Embryonic facial prominence (tissue), 1 donor: ENCODE measurements around the gene DBNDD1.

Source experiments
- DNase-seq: peaks from one replicate; pipeline ENCODE4 v3.0.0-alpha.2; 2016; ENCODE audit errors: extremely low spot score

The DBNDD1 gene

DNA sequence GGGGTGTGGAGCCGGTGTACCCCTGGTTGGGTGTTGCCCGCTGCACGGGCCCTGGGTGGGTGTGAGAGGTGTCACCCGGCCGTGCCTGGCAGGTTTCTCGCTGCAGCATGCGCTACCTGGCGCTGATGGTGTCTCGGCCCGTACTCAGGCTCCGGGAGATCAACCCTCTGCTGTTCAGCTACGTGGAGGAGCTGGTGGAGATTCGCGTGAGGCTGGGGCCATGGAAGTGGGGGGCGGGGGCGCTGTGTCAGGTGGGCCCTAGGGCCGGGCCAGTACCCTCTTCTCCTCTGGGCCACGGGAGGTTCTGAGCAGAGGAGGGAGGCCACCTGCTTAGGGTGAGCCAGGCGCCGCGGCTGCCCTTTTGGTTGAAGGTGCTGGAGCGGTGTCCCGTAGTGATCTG, 57.3 kb downstream of the DBNDD1 start:
- no peak for DNase-seq

DNA sequence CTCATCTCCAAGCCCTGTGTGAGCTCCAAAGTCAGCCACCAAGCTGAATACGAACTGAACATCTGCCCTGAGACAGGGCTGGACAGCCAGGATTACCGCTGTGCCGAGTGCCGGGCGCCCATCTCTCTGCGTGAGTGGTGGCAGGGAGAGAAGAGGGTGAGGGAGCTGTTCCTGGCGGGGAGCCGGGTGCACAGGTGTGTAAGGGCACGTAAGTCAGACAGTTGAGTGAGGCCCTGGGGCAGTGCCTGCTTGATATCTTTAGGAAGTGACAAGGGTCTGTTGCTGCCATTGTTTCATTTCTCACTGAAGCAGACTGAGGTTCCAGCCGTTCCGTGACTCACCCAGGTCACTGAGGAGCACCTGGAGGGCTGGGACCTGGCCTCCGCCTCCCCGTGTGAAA, 58.3 kb downstream of the DBNDD1 start:
- DNase-seq: no peak

DNA sequence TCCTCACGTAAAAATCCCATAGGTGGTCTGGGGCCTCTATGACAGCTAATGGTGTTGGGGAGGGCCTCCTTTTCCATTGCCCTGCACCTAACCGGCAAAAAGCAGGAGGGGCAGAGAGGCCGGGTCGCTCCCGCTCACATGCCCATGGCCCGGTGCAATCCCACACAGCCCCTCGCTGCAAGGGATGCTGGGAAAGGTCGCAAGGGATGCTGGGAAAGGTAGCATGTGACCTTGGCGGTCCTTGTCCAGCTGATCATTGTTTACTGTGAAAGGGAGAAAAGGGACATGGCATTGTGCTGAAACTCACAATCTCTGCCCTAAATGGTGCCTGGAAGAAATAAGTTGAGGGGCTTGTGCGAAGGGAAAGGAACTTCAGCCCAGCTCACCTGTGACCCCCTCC, 60.7 kb downstream of the DBNDD1 start:
- no peak for DNase-seq

DNA sequence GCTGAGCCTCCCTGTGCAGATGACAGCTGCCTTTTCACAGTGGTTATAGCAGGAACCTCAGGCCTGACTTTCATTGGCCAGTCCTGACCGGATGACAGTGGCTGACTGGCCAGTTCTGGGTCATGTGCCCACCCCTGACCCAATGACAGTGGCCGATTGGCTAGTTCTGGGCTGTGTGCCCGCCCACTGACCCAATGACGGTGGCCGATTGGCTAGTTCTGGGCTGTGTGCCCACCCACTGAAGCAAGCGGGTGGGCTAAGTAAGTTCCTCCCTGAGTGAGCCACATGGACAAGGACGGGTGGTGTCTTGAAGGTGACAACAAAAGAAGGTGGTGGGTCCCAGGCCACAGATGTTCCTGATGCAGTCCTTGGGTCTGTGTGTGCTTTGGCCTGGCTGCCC, 61.2 kb downstream of the DBNDD1 start:
- DNase-seq: no peak

DNA sequence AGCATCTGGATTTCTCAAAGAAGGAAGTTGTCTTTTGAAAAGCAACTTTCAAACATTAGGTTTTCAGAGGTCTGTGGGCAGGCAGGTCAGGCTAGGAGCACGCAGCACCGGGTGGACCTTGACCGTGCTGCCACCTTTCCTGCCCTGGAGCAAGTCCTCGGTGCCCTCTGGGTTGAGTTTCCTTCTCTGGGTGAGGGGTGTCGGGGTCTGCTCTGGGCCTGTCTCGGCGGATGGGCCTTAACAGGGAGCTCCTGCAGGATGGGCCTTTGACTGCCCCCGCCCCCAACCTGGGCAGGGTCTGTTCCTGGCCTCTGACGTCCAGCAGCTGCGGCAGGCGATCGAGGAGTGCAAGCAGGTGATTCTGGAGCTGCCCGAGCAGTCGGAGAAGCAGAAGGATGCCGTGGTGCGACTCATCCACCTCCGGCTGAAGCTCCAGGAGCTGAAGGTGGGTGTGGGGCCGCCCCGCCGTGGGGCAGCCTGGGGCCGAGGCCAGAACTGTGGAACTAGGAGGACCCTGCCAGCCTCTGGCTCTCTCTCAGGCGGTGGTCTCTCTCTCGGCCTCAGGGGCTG, 62.0 kb downstream of the DBNDD1 start:
- DNase-seq: no peak

DNA sequence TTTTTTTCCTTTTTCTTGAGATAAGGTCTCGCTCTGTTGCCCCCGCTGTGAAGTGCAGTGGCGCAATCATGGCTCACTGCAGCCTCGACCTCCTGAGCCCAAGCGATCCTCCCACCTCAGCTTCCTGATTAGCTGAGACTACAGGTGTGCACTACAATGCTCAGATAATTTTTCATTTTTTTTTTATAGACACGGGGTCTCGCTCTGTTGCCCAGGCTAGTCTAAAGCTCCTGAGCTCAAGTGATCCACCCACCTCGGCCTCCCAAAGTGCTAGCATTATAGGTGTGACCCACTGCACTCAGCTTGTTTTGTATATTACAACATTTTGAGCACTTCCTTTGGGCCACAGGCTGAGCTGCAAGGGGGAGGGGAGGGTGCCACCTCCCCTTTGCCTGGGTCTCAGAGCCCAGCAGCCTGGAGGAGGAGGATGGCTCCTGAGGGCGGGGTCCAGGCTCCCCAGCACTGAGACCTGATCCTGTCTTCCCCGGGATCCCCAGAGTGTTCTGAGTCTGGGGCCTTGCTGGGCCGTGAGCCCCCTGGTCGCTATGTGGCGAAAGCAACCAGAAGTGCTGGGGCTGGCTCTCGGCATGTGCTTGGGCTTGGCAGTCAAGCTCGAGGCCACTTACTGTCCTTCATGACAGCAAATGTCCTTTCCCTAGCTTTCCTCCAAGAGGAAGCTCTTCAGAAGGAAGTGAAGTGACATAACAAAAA, 62.6 kb downstream of the DBNDD1 start:
- DNase-seq: no peak

DNA sequence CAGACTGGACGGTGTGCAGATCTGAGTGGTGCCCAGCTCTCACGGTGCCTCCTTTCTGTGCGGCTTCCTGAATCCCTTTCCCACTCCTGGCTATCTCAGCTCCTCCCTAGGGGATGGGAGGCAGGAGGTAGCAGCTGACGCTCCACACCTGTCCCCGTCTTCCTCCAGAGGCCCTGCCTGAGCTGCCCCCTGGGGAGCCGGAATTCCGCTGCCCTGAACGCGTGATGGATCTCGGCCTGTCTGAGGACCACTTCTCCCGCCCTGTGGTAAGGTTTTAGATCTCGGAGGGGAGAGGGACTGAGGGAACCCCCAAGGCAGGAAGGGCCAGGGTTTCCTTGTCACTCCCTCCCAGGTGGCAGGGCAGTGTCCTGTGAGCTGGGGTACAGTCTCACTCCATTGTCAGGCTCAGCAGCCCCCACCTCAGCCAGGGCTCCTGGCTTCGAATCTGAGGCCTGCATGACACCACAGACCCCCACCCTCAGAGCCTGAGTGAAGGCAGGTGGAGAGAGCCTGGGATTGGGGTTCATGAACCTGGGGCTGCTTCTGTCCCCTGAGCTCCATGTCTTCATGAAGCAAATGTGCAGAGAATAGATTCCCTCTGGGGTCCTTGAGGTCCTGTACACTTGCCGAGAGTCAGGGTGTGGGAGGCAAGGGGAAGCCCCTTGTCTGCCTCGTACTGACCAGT, 64.1 kb downstream of the DBNDD1 start:
- no peak for DNase-seq
